ENCODE results near the gene PRKCA. TPM values are rescaled to one million over a fixed set of nuclear protein-coding genes. Genes with fewer than 3 reads are reported as not detected.

The PRKCA gene
- total RNA-seq, 1 donor from 2014 or later, result 16.4 TPM

- no peak overlapping the region for H3K27ac Mint-ChIP-seq
- peaks cover 3% of the 10 kb centered on the region for H3K4me1 Mint-ChIP-seq (ENCODE audit: low read depth)
- TF ChIP-seq CTCF (IDR thresholded peaks at IDR 0.05; ENCODE audit: unreplicated experiment), result no peak
- no peak overlapping the region for H3K4me3 Mint-ChIP-seq (ENCODE audit: low read depth)
- DNase-seq (ENCODE audit: low spot score, unreplicated experiment), result no peak
- H3K27me3 Mint-ChIP-seq, result no peaks in the 10 kb centered on the region
- no peaks in the 10 kb centered on the region for H3K9me3 Mint-ChIP-seq (ENCODE audit: low read depth)
- peaks cover 1% of the 10 kb centered on the region for H3K36me3 Mint-ChIP-seq (ENCODE audit: insufficient read depth)
These were observed 353.0 kb downstream of the PRKCA start for GRCh38 chr17:66655461-66655860.

- H3K27me3 Mint-ChIP-seq, result no peaks in the 10 kb centered on the region
- H3K9me3 Mint-ChIP-seq (ENCODE audit: low read depth), result no peaks in the 10 kb centered on the region
- peaks cover 1% of the 10 kb centered on the region for H3K36me3 Mint-ChIP-seq (ENCODE audit: insufficient read depth)
- H3K4me1 Mint-ChIP-seq (ENCODE audit: low read depth), result peaks cover 3% of the 10 kb centered on the region
- DNase-seq (ENCODE audit: low spot score, unreplicated experiment), result no peak
- H3K27ac Mint-ChIP-seq, result no peak overlapping the region
- no peak for TF ChIP-seq CTCF (IDR thresholded peaks at IDR 0.05; ENCODE audit: unreplicated experiment)
- no peak overlapping the region for H3K4me3 Mint-ChIP-seq (ENCODE audit: low read depth)
These were observed 353.4 kb downstream of the PRKCA start for GRCh38 chr17:66655861-66656260.

- no peak for DNase-seq (ENCODE audit: low spot score, unreplicated experiment)
- H3K27me3 Mint-ChIP-seq, result no peaks in the 10 kb centered on the region
These were observed 359.2 kb downstream of the PRKCA start for GRCh38 chr17:66661411-66662256.

GRCh38 chr17:66662496-66662895 is 360.1 kb downstream of the PRKCA start:
- Mint-ChIP-seq H3K4me1 (ENCODE audit: low read depth) (peaks cover 3% of the 10 kb centered on the region), H3K36me3 (ENCODE audit: insufficient read depth) (peaks cover 1% of the 10 kb centered on the region), H3K27me3 (no peaks in the 10 kb centered on the region), H3K27ac (no peak overlapping the region), H3K9me3 (ENCODE audit: low read depth) (no peaks in the 10 kb centered on the region), H3K4me3 (ENCODE audit: low read depth) (no peak overlapping the region)
- DNase-seq (ENCODE audit: low spot score, unreplicated experiment), result no peak
- no peak for TF ChIP-seq CTCF (IDR thresholded peaks at IDR 0.05; ENCODE audit: unreplicated experiment)

More at GRCh38 chr17:66661411-66662256, 359.2 kb downstream of the PRKCA start:
- Mint-ChIP-seq H3K4me3 (ENCODE audit: low read depth) (no peak overlapping the region), H3K36me3 (ENCODE audit: insufficient read depth) (peaks cover 1% of the 10 kb centered on the region), H3K27ac (no peak overlapping the region), H3K9me3 (ENCODE audit: low read depth) (no peaks in the 10 kb centered on the region), H3K4me1 (ENCODE audit: low read depth) (peaks cover 3% of the 10 kb centered on the region)
- no peak for TF ChIP-seq CTCF (IDR thresholded peaks at IDR 0.05; ENCODE audit: unreplicated experiment)

- H3K9me3 Mint-ChIP-seq (ENCODE audit: low read depth), result no peaks in the 10 kb centered on the region
- H3K27me3 Mint-ChIP-seq, result no peaks in the 10 kb centered on the region
- no peak overlapping the region for H3K27ac Mint-ChIP-seq
- TF ChIP-seq CTCF (IDR thresholded peaks at IDR 0.05; ENCODE audit: unreplicated experiment), result no peak
- H3K4me1 Mint-ChIP-seq (ENCODE audit: low read depth), result peaks cover 3% of the 10 kb centered on the region
- H3K4me3 Mint-ChIP-seq (ENCODE audit: low read depth), result no peak overlapping the region
- DNase-seq (ENCODE audit: low spot score, unreplicated experiment), result no peak
- no peaks in the 10 kb centered on the region for H3K36me3 Mint-ChIP-seq (ENCODE audit: insufficient read depth)
These were observed 360.7 kb downstream of the PRKCA start for GRCh38 chr17:66663041-66663606.

All from progenitor cell of endocrine pancreas (in vitro differentiated cells).